ENCODE results near the gene E2F6. TPM values are rescaled to one million over a fixed set of nuclear protein-coding genes. Genes with fewer than 3 reads are reported as not detected.

Gene E2F6
- total and polyA plus RNA-seq, 9 donors: 15.0 to 23.2 (median 18.5) TPM

- H3K27me3 ChIP-seq (ENCODE audit: control insufficient read depth, insufficient read depth, low read length): no peaks in the 10 kb centered on the region
- no peak overlapping the region for H3K4me3 ChIP-seq (ENCODE audit: low read length)
- peaks cover 6% of the 10 kb centered on the region for H3K9me3 ChIP-seq (replicated peaks; ENCODE audit: control insufficient read depth, low read depth, low read length)
- 93% methylated on average over 2 of the region's 2 CpGs for WGBS (ENCODE audit: insufficient coverage)
- no peaks in the 10 kb centered on the region for H3K36me3 ChIP-seq (ENCODE audit: control insufficient read depth, insufficient read depth, low read length)
- DNase-seq: no peak
- H3K4me1 ChIP-seq (ENCODE audit: control insufficient read depth, insufficient read depth, low read length): peaks cover 2% of the 10 kb centered on the region
- H3K27ac ChIP-seq (ENCODE audit: low read length): no peak overlapping the region
Observed at GRCh38 chr2:11416931-11417330, 49.0 kb downstream of the E2F6 start.

- DNase-seq: no peak
- H3K4me1 ChIP-seq (ENCODE audit: control insufficient read depth, insufficient read depth, low read length): peaks cover 2% of the 10 kb centered on the region
- no peak overlapping the region for H3K27ac ChIP-seq (ENCODE audit: low read length)
- no peaks in the 10 kb centered on the region for H3K36me3 ChIP-seq (ENCODE audit: control insufficient read depth, insufficient read depth, low read length)
- 100% methylated on average over 2 of the region's 2 CpGs for WGBS (ENCODE audit: insufficient coverage)
- peaks cover 6% of the 10 kb centered on the region for H3K9me3 ChIP-seq (replicated peaks; ENCODE audit: control insufficient read depth, low read depth, low read length)
- H3K27me3 ChIP-seq (ENCODE audit: control insufficient read depth, insufficient read depth, low read length): no peaks in the 10 kb centered on the region
- H3K4me3 ChIP-seq (ENCODE audit: low read length): no peak overlapping the region
Observed at GRCh38 chr2:11416186-11416585, 49.8 kb downstream of the E2F6 start.

GRCh38 chr2:11414372-11415124, 51.4 kb downstream of the E2F6 start:
- Histone ChIP-seq H3K36me3 (ENCODE audit: control insufficient read depth, insufficient read depth, low read length) (no peaks in the 10 kb centered on the region), H3K9me3 (replicated peaks; ENCODE audit: control insufficient read depth, low read depth, low read length) (peaks cover 6% of the 10 kb centered on the region), H3K27me3 (ENCODE audit: control insufficient read depth, insufficient read depth, low read length) (no peaks in the 10 kb centered on the region), H3K4me3 (ENCODE audit: low read length) (no peak overlapping the region), H3K4me1 (ENCODE audit: control insufficient read depth, insufficient read depth, low read length) (peaks cover 2% of the 10 kb centered on the region), H3K27ac (ENCODE audit: low read length) (no peak overlapping the region)
- DNase-seq: no peak
- 78% methylated on average over 7 of the region's 12 CpGs for WGBS (ENCODE audit: insufficient coverage)

DNA sequence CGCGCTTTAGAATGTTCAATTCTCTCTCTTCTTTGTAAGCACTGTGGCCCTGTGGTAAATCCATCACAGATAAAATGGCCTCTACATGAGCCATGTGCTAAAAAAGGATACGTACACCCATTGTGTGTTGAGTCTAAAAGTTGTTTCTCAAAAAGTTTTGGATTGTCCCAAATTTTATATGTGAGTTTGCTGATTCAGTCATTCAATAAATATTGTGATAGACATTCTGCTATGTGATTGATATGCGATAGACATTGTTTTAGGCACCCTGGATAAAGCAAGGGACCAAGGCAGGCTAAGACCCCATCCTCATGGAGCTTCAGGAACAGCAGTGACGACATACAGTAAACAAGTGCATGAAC, 53.5 kb downstream of the E2F6 start:
- Histone ChIP-seq H3K27me3 (ENCODE audit: control insufficient read depth, insufficient read depth, low read length) (no peaks in the 10 kb centered on the region), H3K4me3 (ENCODE audit: low read length) (no peak overlapping the region), H3K9me3 (replicated peaks; ENCODE audit: control insufficient read depth, low read depth, low read length) (peaks cover 3% of the 10 kb centered on the region), H3K4me1 (ENCODE audit: control insufficient read depth, insufficient read depth, low read length) (peaks cover 5% of the 10 kb centered on the region), H3K27ac (ENCODE audit: low read length) (no peak overlapping the region), H3K36me3 (ENCODE audit: control insufficient read depth, insufficient read depth, low read length) (no peaks in the 10 kb centered on the region)
- no peak for DNase-seq
- 93% methylated on average over 5 of the region's 5 CpGs for WGBS (ENCODE audit: insufficient coverage)

DNA sequence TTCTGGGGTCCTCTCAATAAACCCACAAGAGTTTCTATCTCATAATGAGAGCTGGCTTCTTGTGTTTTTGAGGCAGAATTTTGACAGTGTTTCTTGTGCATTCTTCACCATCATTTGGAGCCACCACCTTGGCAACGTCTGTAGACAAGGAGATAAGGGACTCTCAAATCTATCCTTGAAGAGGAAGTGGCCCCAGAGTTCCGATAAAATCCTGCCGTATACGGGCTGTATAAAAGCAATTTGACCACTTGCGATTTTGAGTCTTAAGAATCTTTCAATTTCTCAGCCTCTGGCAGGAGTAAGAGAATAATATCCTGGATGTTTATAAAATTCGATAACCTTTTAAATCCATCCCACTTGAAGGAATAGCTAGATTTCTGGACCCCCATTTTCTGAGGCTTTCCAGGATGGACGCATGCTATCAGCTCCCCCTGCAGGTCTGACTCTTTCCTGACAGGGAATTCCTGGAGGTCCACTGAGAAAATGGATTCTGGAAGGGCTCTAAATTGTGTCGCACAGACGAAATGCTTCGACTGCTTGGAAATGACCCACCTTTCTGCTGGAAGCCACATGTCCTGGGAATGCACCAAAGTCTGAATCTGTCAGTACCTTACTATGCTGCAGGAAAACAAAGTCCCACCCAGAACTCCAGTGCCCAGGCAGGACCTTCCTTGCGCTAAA, 54.1 kb downstream of the E2F6 start:
- Histone ChIP-seq H3K27ac (ENCODE audit: low read length) (no peak overlapping the region), H3K9me3 (replicated peaks; ENCODE audit: control insufficient read depth, low read depth, low read length) (no peaks in the 10 kb centered on the region), H3K4me3 (ENCODE audit: low read length) (no peak overlapping the region), H3K36me3 (ENCODE audit: control insufficient read depth, insufficient read depth, low read length) (no peaks in the 10 kb centered on the region), H3K4me1 (ENCODE audit: control insufficient read depth, insufficient read depth, low read length) (peaks cover 10% of the 10 kb centered on the region), H3K27me3 (ENCODE audit: control insufficient read depth, insufficient read depth, low read length) (no peaks in the 10 kb centered on the region)
- 56% methylated on average over 5 of the region's 11 CpGs for WGBS (ENCODE audit: insufficient coverage)
- peak; percentile 70 for DNase-seq

DNA sequence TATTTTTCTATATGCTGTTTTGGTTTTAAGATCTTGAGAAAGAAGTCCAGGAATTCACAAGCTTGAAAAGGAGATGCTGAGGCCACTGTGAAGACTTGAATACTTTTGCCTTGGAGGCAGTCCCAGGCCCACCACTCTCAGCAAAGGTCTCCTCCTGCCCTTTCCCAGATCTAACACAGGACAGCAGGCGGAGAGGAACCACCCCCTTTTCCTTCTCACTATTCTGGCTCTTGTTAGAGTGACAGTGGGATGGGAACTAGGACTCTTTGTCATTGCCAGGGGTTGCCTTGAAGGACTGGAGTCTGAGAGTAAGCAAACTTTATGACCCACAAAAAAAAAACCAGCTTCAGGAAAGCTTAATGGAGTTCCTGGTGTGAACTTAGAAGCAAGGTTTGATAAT, 54.7 kb downstream of the E2F6 start:
- Histone ChIP-seq H3K27ac (ENCODE audit: low read length) (no peak overlapping the region), H3K27me3 (ENCODE audit: control insufficient read depth, insufficient read depth, low read length) (no peaks in the 10 kb centered on the region), H3K4me3 (ENCODE audit: low read length) (no peak overlapping the region), H3K9me3 (replicated peaks; ENCODE audit: control insufficient read depth, low read depth, low read length) (no peaks in the 10 kb centered on the region), H3K36me3 (ENCODE audit: control insufficient read depth, insufficient read depth, low read length) (no peaks in the 10 kb centered on the region), H3K4me1 (ENCODE audit: control insufficient read depth, insufficient read depth, low read length) (peaks cover 16% of the 10 kb centered on the region)
- no peak for DNase-seq
- no CpG with 5 or more reads among the region's 1 CpG for WGBS (ENCODE audit: insufficient coverage)

- no peak overlapping the region for H3K27ac ChIP-seq (ENCODE audit: low read length)
- no peaks in the 10 kb centered on the region for H3K9me3 ChIP-seq (replicated peaks; ENCODE audit: control insufficient read depth, low read depth, low read length)
- no peak overlapping the region for H3K4me3 ChIP-seq (ENCODE audit: low read length)
- WGBS (ENCODE audit: insufficient coverage): no CpG with 5 or more reads among the region's 5 CpGs
- peaks cover 27% of the 10 kb centered on the region for H3K4me1 ChIP-seq (ENCODE audit: control insufficient read depth, insufficient read depth, low read length)
- no peaks in the 10 kb centered on the region for H3K27me3 ChIP-seq (ENCODE audit: control insufficient read depth, insufficient read depth, low read length)
- DNase-seq: no peak
- no peaks in the 10 kb centered on the region for H3K36me3 ChIP-seq (ENCODE audit: control insufficient read depth, insufficient read depth, low read length)
Observed at GRCh38 chr2:11410101-11410500, 55.9 kb downstream of the E2F6 start.

- Histone ChIP-seq H3K36me3 (ENCODE audit: control insufficient read depth, insufficient read depth, low read length) (no peaks in the 10 kb centered on the region), H3K4me1 (ENCODE audit: control insufficient read depth, insufficient read depth, low read length) (peaks cover 32% of the 10 kb centered on the region), H3K9me3 (replicated peaks; ENCODE audit: control insufficient read depth, low read depth, low read length) (no peaks in the 10 kb centered on the region), H3K27me3 (ENCODE audit: control insufficient read depth, insufficient read depth, low read length) (no peaks in the 10 kb centered on the region), H3K27ac (ENCODE audit: low read length) (no peak overlapping the region), H3K4me3 (ENCODE audit: low read length) (no peak overlapping the region)
- no CpG with 5 or more reads among the region's 1 CpG for WGBS (ENCODE audit: insufficient coverage)
- no peak for DNase-seq
Observed at GRCh38 chr2:11409572-11409959, 56.4 kb downstream of the E2F6 start.

GRCh38 chr2:11408959-11409571, 56.9 kb downstream of the E2F6 start:
- no peaks in the 10 kb centered on the region for H3K27me3 ChIP-seq (ENCODE audit: control insufficient read depth, insufficient read depth, low read length)
- no CpG with 5 or more reads among the region's 1 CpG for WGBS (ENCODE audit: insufficient coverage)
- no peaks in the 10 kb centered on the region for H3K9me3 ChIP-seq (replicated peaks; ENCODE audit: control insufficient read depth, low read depth, low read length)
- no peak for DNase-seq
- no peak overlapping the region for H3K27ac ChIP-seq (ENCODE audit: low read length)
- H3K36me3 ChIP-seq (ENCODE audit: control insufficient read depth, insufficient read depth, low read length): no peaks in the 10 kb centered on the region
- peaks cover 34% of the 10 kb centered on the region for H3K4me1 ChIP-seq (ENCODE audit: control insufficient read depth, insufficient read depth, low read length)
- H3K4me3 ChIP-seq (ENCODE audit: low read length): no peak overlapping the region

DNA sequence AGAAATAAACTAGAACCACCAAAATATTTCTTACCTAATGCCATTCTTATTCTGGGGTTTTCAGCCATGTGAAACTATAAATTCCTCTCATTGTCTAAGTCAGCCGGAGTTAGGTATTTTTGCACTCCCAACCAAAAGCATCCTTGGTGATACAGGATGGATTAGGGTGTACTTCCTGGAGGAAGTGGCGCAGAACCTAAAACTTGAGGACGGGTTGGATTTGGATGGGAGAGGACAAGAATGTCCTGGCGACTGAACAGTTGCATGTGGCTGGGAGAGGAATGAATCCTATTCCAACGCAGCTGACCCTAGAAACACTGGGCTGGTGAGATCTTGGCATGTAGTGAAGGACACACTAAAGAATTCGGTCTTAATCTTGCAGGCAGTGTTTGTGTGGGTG, 58.5 kb downstream of the E2F6 start:
- peak overlapping the region; percentile 88 for H3K27ac ChIP-seq (ENCODE audit: low read length)
- no peaks in the 10 kb centered on the region for H3K9me3 ChIP-seq (replicated peaks; ENCODE audit: control insufficient read depth, low read depth, low read length)
- DNase-seq: no peak
- H3K36me3 ChIP-seq (ENCODE audit: control insufficient read depth, insufficient read depth, low read length): no peaks in the 10 kb centered on the region
- peaks cover 38% of the 10 kb centered on the region for H3K4me1 ChIP-seq (ENCODE audit: control insufficient read depth, insufficient read depth, low read length)
- H3K4me3 ChIP-seq (ENCODE audit: low read length): no peak overlapping the region
- no peaks in the 10 kb centered on the region for H3K27me3 ChIP-seq (ENCODE audit: control insufficient read depth, insufficient read depth, low read length)
- 95% methylated on average over 3 of the region's 6 CpGs for WGBS (ENCODE audit: insufficient coverage)

Measured in muscle of leg (tissue), 11 donors.